ENCODE measurements around the gene SMG6.

DNA sequence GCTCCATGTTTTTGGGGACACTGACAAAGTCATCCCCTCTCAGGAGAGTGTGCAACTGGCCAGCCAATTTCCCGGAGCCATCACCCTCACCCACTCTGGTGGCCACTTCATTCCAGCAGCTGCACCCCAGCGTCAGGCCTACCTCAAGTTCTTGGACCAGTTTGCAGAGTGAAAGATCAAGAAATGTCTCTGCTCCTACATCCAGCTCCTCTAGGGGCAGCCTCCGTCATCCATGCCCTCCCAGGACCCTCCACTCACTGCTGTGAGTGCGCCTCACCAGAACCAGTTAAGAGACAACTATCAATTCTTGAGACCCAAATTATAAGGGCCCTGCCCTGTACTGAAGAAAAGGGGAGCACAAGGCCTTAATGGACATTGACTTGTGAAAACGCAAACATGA, 260.7 kb downstream of the SMG6 start:
- TF ChIP-seq, protein P1, sequence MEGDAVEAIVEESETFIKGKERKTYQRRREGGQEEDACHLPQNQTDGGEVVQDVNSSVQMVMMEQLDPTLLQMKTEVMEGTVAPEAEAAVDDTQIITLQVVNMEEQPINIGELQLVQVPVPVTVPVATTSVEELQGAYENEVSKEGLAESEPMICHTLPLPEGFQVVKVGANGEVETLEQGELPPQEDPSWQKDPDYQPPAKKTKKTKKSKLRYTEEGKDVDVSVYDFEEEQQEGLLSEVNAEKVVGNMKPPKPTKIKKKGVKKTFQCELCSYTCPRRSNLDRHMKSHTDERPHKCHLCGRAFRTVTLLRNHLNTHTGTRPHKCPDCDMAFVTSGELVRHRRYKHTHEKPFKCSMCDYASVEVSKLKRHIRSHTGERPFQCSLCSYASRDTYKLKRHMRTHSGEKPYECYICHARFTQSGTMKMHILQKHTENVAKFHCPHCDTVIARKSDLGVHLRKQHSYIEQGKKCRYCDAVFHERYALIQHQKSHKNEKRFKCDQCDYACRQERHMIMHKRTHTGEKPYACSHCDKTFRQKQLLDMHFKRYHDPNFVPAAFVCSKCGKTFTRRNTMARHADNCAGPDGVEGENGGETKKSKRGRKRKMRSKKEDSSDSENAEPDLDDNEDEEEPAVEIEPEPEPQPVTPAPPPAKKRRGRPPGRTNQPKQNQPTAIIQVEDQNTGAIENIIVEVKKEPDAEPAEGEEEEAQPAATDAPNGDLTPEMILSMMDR (IDR thresholded peaks at IDR 0.05; ENCODE audit: insufficient read depth, low read length, poor library complexity, severe bottlenecking) = no peak
- no peak for TF ChIP-seq EZH2phosphoT487 (conservative IDR thresholded peaks at IDR 0.05; ENCODE audit: low read length)
